ENCODE results near the gene TTBK2. TPM values are rescaled to one million over a fixed set of nuclear protein-coding genes. Genes with fewer than 3 reads are reported as not detected.

Gene TTBK2
- total RNA-seq, 4 donors from 2014 or later = 8.8 to 20.3 (median 16.2) TPM

DNA sequence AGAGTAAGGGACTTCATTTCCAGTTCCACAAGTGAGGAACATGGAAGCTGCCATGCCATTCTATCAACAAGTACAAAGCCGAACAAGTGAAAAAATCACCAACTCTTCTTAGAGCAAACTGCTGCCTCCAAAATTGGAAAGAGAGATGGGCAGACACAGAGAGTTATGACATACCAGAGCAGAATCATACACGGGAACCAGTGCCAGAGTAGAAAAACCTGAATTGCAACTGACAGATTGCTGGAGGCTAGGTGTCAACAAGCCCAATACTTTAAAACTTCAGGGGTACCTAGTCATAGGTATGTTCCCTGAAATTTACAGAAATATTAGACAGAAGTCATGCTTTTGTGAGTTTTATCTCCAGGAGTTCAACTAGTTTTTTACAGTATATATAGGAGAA is 62.0 kb downstream of the TTBK2 start:
- H3K4me3 ChIP-seq = no peak overlapping the region
- in situ Hi-C loops (cut with MboI; ENCODE audit: low sequenced_read_pairs in 4 of 4) = no loop called here
- H3K4me1 ChIP-seq = peaks cover 11 to 15% of the 10 kb centered on the region in 2 donors
- DNase-seq (no peak), ATAC-seq (no peak)
- H3K9me3 ChIP-seq = no peaks in the 10 kb centered on the region
- TF ChIP-seq, protein P1, sequence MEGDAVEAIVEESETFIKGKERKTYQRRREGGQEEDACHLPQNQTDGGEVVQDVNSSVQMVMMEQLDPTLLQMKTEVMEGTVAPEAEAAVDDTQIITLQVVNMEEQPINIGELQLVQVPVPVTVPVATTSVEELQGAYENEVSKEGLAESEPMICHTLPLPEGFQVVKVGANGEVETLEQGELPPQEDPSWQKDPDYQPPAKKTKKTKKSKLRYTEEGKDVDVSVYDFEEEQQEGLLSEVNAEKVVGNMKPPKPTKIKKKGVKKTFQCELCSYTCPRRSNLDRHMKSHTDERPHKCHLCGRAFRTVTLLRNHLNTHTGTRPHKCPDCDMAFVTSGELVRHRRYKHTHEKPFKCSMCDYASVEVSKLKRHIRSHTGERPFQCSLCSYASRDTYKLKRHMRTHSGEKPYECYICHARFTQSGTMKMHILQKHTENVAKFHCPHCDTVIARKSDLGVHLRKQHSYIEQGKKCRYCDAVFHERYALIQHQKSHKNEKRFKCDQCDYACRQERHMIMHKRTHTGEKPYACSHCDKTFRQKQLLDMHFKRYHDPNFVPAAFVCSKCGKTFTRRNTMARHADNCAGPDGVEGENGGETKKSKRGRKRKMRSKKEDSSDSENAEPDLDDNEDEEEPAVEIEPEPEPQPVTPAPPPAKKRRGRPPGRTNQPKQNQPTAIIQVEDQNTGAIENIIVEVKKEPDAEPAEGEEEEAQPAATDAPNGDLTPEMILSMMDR (IDR thresholded peaks at IDR 0.05 in 4 of 5, conservative IDR thresholded peaks at IDR 0.05 in 1 of 5) = no peak
- no peak for TF ChIP-seq POLR2A (IDR thresholded peaks at IDR 0.05)
- intact Hi-C loops (cut with DNase I; ENCODE audit: low total_unique reads) = no loop called here
- H3K27me3 ChIP-seq = no peaks in the 10 kb centered on the region
- no peaks in the 10 kb centered on the region for H3K36me3 ChIP-seq
- peak overlapping the region in 1 of 4 donors; percentile 19 for H3K27ac ChIP-seq

DNA sequence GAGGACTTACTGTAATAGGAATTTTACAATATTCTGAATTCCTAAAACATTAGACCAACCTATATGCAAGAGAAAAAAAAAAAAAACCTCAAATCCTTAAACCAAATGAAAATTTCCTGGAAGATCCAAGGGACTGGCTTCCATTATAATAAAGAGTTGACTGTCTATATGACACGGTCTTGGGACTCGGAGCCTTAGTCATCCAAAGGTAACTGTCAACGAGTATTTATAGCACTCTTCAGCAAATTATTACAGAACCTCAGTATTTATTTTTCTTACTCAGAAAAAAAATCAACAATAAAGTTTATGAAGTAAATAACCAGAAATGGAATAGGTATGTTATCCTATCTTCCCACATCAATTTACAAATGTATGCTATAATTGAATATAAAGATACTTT is 66.0 kb downstream of the TTBK2 start:
- DNase-seq (no peak), ATAC-seq (no peak)
- peaks cover 0 to 6% of the 10 kb centered on the region in 2 donors for H3K36me3 ChIP-seq
- no peak overlapping the region for H3K27ac ChIP-seq
- no peaks in the 10 kb centered on the region for H3K9me3 ChIP-seq
- H3K27me3 ChIP-seq = no peaks in the 10 kb centered on the region
- in situ Hi-C loops (cut with MboI; ENCODE audit: low sequenced_read_pairs in 4 of 4) (no loop called here), intact Hi-C loops (cut with DNase I; ENCODE audit: low total_unique reads) (no loop called here)
- peaks cover 7 to 14% of the 10 kb centered on the region in 2 donors for H3K4me1 ChIP-seq
- no peak overlapping the region for H3K4me3 ChIP-seq
- TF ChIP-seq POLR2A (IDR thresholded peaks at IDR 0.05) = no peak
- TF ChIP-seq, protein P1 (IDR thresholded peaks at IDR 0.05 in 4 of 5, conservative IDR thresholded peaks at IDR 0.05 in 1 of 5) = no peak

DNA sequence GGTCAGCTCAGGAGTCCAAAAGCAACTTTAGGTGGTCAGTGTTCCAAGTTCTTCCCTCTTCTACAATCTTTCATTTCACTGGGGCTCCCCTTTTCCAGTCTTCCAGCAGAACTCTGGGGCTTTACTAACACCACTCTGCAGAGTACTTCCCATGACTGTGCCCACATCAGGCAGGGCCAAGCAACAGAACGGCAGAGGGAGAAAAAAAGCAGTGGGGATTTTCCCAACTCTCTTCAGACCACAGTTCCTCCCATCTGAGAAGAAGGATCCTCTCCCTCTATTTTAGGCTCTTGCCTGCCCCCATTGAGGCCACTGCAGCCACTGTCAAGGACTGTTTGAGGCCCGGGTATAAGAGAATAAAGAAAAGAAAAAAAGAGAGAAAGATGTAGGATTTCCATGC is 70.7 kb downstream of the TTBK2 start:
- in situ Hi-C loops (cut with MboI; ENCODE audit: low sequenced_read_pairs in 4 of 4) (no loop called here), intact Hi-C loops (cut with DNase I; ENCODE audit: low total_unique reads) (no loop called here)
- no peak for ATAC-seq
- no peak for TF ChIP-seq POLR2A (IDR thresholded peaks at IDR 0.05)
- TF ChIP-seq, protein P1 (IDR thresholded peaks at IDR 0.05 in 4 of 5, conservative IDR thresholded peaks at IDR 0.05 in 1 of 5) = no peak
- peaks cover 0 to 7% of the 10 kb centered on the region in 2 donors for H3K36me3 ChIP-seq
- H3K4me1 ChIP-seq = peaks cover 0 to 4% of the 10 kb centered on the region in 2 donors
- no peak overlapping the region for H3K27ac ChIP-seq
- H3K4me3 ChIP-seq = no peak overlapping the region
- no peak for DNase-seq
- H3K27me3 ChIP-seq = no peaks in the 10 kb centered on the region
- no peaks in the 10 kb centered on the region for H3K9me3 ChIP-seq

DNA sequence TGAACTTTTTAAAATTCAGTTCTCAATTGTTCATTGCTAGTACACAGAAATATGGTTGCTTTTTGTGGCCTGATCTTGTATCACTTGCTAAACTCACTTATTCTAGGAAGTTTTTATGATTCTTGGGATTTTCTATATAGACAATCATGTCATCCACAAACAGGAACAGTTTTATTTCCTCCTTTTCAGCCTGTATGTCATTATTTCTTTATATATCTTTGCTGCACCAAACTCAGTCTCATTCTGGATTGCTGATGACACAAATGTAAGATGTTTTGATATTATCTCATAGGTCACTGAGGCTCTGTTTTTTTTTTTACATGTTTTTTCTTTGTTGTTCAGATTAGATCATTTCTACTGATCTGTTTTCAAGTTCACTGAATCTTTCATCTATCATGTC is 71.7 kb downstream of the TTBK2 start:
- no peak overlapping the region for H3K27ac ChIP-seq
- DNase-seq = no peak
- H3K4me1 ChIP-seq = peaks cover 0 to 4% of the 10 kb centered on the region in 2 donors
- H3K27me3 ChIP-seq = no peaks in the 10 kb centered on the region
- no peaks in the 10 kb centered on the region for H3K9me3 ChIP-seq
- intact Hi-C loops (cut with DNase I; ENCODE audit: low total_unique reads) = no loop called here
- TF ChIP-seq, protein P1 (IDR thresholded peaks at IDR 0.05 in 4 of 5, conservative IDR thresholded peaks at IDR 0.05 in 1 of 5) = no peak
- TF ChIP-seq POLR2A (IDR thresholded peaks at IDR 0.05) = no peak
- H3K36me3 ChIP-seq = peaks cover 0 to 7% of the 10 kb centered on the region in 2 donors
- ATAC-seq = no peak
- in situ Hi-C loops (cut with MboI; ENCODE audit: low sequenced_read_pairs in 4 of 4) = no loop called here
- H3K4me3 ChIP-seq = no peak overlapping the region

DNA sequence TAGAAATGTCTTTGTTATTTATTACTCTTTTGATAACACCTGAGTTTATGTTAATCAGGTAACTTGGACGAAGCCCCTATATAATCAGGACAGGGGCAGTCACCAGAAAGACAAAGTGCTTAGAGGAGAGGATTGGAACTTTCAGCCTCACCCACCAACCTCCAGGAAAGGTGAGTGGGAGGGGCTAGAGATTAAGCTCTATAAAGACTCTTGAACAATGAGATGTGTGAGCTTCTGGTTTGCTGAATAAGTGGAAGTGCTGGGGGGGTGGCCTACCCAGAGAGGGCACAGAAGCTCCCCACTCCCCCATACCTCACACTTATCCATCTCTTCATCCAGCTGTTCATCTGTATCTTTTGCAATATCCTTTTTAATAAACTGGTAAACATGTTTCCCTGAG is 73.9 kb downstream of the TTBK2 start:
- ATAC-seq (no peak), DNase-seq (no peak)
- no peaks in the 10 kb centered on the region for H3K27me3 ChIP-seq
- H3K36me3 ChIP-seq = peaks cover 0 to 7% of the 10 kb centered on the region in 2 donors
- in situ Hi-C loops (cut with MboI; ENCODE audit: low sequenced_read_pairs in 4 of 4) (no loop called here), intact Hi-C loops (cut with DNase I; ENCODE audit: low total_unique reads) (no loop called here)
- H3K27ac ChIP-seq = no peak overlapping the region
- no peaks in the 10 kb centered on the region for H3K4me1 ChIP-seq
- no peak for TF ChIP-seq POLR2A (IDR thresholded peaks at IDR 0.05)
- TF ChIP-seq, protein P1 (IDR thresholded peaks at IDR 0.05 in 4 of 5, conservative IDR thresholded peaks at IDR 0.05 in 1 of 5) = no peak
- no peak overlapping the region for H3K4me3 ChIP-seq
- H3K9me3 ChIP-seq = no peaks in the 10 kb centered on the region

Data from gastrocnemius medialis (tissue), 4 donors.